SK-N-MC (cell line): Measurements from ENCODE around the gene ANKRD33.
A peak's percentile ranks its signal among the peaks of the same experiment; 100 is the strongest.

Source experiments
- DNase-seq: peaks from one replicate; pipeline ENCODE4 v3.0.0-alpha.2; 2011; ENCODE audit warnings: low read depth, low spot score
- H3K27ac ChIP-seq: fragments of 200-600 bp; sonication (generic); 2 replicates; pipeline ENCODE4 v1.5.1; 2016; ENCODE audit warnings: mixed run types
- H3K36me3 ChIP-seq: fragments of 200-600 bp; sonication (generic); 2 replicates; pipeline ENCODE4 v1.6.1; 2017; ENCODE audit warnings: antibody characterized with exemption, low read length, mixed read lengths; ENCODE audit not compliant: insufficient read depth
- H3K4me3 ChIP-seq: fragments of 200-600 bp; sonication (generic); 2 replicates; pipeline ENCODE4 v1.5.1; 2016
- H3K9ac ChIP-seq: fragments of 200-600 bp; sonication (generic); 2 replicates; pipeline ENCODE4 v1.8.0; 2017; ENCODE audit warnings: mixed run types, mixed read lengths; ENCODE audit not compliant: insufficient read length
- H3K9me3 ChIP-seq: fragments of 200-600 bp; sonication (generic); 2 replicates; pipeline ENCODE4 v1.6.1; 2017; ENCODE audit warnings: low read depth, mild to moderate bottlenecking, antibody characterized with exemption, low read length, moderate library complexity, mixed read lengths
- EZH2 ChIP-seq: fragments of 200-600 bp; sonication (generic); IDR thresholded peaks from one replicate; pipeline ENCODE4 v1.6.1; 2017; ENCODE audit warnings: antibody characterized with exemption
- FOXP2 ChIP-seq: optimal IDR thresholded peaks from 2 replicates; pipeline ENCODE3; 2011; ENCODE audit warnings: mild to moderate bottlenecking, moderate library complexity; ENCODE audit not compliant: insufficient read depth; ENCODE audit errors: extremely low read length, control extremely low read depth
- POLR2AphosphoS5 ChIP-seq: IDR thresholded peaks from 2 replicates; pipeline ENCODE4 v1.6.1; 2012; ENCODE audit warnings: mild to moderate bottlenecking, low read depth, low read length, borderline replicate concordance

ANKRD33 gene

DNA sequence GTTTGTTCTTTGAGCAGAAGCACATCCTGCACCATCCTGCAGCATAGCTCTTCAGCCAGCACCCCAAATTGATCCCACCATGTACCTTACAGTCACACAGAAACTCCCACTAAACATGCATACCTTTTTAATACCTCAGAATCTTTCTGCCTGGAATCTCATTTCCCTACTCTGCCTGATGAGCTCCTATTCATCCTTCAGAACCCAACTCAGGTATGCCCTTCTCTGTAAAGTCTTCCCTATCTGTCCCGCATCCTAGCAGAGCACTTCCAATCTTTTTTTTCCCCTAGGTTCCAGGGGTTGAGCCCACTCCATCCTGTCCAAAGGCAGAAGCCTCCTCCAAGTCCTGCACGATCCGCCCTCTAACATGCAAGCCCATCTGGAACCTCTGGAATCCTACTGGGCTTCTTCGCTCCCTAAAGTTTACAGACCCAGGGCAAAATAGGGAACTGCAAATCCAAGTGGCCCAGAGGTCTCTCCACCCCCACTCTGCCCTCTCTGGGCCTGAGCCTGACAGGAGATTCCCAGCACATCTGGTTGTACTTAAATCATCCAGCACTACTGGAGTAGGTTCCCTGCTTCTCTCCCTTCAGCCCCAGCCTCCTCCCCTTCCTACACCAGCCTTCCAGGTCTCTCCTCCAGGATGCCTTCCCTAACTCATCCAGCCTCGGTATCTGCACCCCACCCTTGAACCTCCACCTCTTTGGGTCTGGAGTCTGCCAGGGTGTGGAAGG, 35.3 kb upstream of the ANKRD33 start:
- no peaks in the 10 kb centered on the region for H3K36me3 ChIP-seq
- DNase-seq = no peak
- TF ChIP-seq POLR2AphosphoS5 = no peak
- no peak for TF ChIP-seq FOXP2
- TF ChIP-seq EZH2 = no peak
- no peaks in the 10 kb centered on the region for H3K9me3 ChIP-seq
- no peak overlapping the region for H3K4me3 ChIP-seq
- no peak overlapping the region for H3K27ac ChIP-seq
- no peak overlapping the region for H3K9ac ChIP-seq

DNA sequence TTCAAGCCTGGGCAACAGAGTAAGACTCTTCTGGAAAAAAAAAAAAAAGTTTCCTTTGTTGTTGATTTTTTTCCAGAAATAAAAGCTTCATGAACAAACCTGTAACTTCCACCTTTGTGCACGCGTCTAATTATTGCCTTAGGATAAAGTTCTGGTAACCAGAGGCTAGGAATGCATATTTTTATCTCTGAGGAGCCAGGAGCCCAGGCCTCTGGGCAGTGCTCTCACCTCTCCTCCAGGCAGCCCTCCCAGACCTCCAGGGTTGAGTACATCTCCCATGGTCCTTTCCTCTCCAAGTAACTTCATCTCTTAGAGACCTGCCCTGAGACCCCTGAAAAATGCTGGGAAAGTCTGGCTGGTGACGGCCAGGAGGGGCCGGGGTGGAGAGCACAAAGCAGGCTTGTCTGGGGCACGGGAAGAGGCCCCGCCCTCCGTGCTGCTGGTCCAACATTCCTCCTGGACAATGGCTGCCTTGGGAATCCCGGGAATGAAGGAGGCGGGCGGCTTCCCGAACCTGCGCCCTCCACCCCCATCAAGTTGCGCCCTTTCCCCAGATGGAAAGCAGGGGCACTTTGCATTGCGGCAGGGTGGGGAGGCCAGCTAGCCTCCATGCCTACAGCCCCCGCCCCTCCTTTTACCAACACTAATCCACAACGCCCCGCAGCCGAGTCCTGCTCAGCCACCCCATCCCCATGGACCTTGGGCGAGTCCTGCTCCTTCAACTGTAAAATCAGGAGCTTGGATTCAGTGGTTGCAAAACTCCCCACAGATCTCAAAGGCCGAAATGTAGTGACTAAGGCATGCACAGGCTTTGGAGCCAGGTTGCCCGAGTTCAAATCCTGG, 32.1 kb upstream of the ANKRD33 start:
- H3K27ac ChIP-seq = no peak overlapping the region
- TF ChIP-seq EZH2 = no peak
- TF ChIP-seq FOXP2 = no peak
- TF ChIP-seq POLR2AphosphoS5 = no peak
- no peaks in the 10 kb centered on the region for H3K9me3 ChIP-seq
- DNase-seq = no peak
- H3K9ac ChIP-seq = no peak overlapping the region
- no peaks in the 10 kb centered on the region for H3K36me3 ChIP-seq
- no peak overlapping the region for H3K4me3 ChIP-seq

DNA sequence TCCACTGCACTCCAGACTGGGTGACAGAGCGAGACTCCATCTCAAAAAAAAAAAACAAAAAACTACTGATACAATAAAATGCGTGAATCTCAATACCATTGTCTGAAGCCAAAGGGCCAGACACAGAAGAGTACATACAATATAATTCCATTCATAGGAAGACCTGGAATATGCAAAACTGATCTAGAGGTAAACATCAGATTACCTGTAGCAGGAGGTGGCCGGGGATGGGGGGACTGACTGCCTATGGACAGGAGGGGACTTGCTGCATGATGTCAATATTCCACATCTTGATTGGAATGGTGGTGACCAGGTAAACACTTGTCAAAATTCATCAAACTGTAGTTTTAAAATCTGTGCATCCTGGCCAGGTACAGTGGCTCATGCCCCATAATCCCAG, 26.9 kb upstream of the ANKRD33 start:
- DNase-seq = no peak
- Histone ChIP-seq H3K27ac (no peak overlapping the region), H3K9me3 (no peaks in the 10 kb centered on the region), H3K4me3 (no peak overlapping the region), H3K36me3 (no peaks in the 10 kb centered on the region), H3K9ac (no peak overlapping the region)
- no peak for TF ChIP-seq POLR2AphosphoS5
- TF ChIP-seq EZH2 = no peak
- no peak for TF ChIP-seq FOXP2

DNA sequence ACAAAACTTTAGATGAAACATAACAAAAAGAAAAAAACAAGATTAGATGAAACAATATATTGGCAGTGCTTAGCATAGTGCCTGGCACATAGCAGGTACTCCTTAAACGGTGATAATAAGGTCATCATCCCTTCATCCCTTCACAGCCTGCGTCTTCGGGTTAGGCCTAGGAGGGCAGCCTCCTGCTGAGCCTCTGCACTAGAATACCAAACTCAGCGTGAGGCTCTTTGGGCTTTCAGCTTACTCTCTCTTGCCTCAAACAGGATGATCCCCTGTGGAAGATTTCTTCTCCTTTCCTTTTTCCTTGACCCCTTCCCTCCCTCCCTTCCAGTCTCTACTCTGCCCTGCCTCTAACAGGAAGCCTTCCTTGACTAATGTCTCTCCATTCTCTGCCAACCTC, 25.0 kb upstream of the ANKRD33 start:
- DNase-seq = no peak
- 0 out of 2 replicates have a peak overlapping the region, but pooled peaks have one; percentile 7 for H3K27ac ChIP-seq
- H3K9ac ChIP-seq = no peak overlapping the region
- H3K9me3 ChIP-seq = no peaks in the 10 kb centered on the region
- no peaks in the 10 kb centered on the region for H3K36me3 ChIP-seq
- TF ChIP-seq EZH2 = no peak
- TF ChIP-seq POLR2AphosphoS5 = no peak
- TF ChIP-seq FOXP2 = no peak
- no peak overlapping the region for H3K4me3 ChIP-seq

DNA sequence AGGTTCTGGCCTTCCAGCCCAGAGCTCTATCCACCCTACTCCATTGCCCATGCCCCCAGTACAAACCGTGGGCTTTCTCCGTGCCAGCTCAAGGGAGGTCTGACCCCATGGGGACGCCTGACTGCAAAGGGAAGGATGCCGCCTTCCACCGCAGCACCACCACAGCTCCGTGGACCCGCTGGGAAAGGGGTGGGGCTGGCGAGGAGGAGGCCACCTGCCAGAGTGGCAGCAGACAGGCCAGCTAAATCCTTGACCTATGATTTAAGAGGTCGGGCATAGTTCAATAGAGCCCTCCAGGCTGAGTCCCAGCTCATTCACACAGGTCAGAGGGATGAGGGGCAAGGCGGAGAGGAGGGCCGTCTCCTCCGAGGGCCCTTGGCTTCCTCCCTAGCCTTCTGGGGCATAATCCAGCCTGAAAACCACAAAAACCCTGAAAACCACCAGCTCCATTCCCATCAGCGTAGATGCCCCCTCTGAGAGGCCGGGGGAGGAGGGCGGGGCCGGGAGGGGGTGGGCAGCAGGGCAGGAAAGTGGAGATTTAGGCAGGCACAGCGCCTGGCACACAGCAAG, 24.5 kb upstream of the ANKRD33 start:
- no peak overlapping the region for H3K27ac ChIP-seq
- no peak overlapping the region for H3K4me3 ChIP-seq
- TF ChIP-seq POLR2AphosphoS5 = no peak
- TF ChIP-seq EZH2 = no peak
- TF ChIP-seq FOXP2 = no peak
- no peaks in the 10 kb centered on the region for H3K36me3 ChIP-seq
- no peaks in the 10 kb centered on the region for H3K9me3 ChIP-seq
- no peak overlapping the region for H3K9ac ChIP-seq
- DNase-seq = no peak

DNA sequence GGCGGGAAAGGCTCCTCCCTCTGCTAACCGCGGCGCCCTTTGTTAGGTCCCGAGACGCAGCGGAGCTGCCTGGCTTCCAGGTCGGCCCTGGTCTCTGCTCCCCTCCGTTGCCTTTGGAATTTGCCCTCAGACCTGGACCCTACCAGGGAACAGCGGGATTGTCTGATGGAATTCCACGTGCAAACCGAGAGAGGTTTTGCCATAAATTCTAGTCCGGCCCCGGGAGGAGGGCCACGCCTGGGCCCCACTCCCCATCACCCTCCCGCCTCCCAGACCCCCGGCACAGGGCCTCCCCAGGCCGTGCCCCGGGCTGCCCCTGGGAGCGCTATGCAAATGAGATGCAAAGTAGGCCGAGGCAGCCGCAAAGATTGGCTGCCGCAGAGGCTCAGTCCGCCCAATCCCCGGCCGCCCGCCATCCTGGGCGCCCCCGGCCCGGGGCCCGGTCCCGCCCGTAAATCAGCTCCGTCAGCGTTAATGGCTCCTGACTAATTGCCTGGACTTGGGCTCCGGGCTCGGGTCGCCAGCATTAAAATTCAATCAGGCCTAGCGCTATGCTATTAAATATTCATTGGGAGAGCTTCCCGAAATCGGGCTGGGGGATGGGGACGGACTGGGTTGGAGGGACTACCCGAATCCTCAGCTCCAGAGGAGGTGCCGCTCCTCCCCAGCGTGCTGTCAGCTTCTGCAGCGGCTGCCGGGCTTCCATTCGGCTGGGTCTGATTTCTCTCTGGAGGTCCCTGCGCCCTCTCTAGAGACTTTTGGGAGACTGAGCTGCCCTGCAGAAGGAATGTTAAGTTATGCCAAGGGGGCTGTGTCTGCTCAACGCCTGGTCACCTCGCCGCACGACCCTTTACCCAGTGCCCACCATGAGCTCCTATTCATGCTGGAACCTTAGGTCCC, 23.7 kb upstream of the ANKRD33 start:
- H3K9ac ChIP-seq = no peak overlapping the region
- peak overlapping the region; percentile 47 for H3K4me3 ChIP-seq
- DNase-seq = no peak
- H3K36me3 ChIP-seq = no peaks in the 10 kb centered on the region
- TF ChIP-seq POLR2AphosphoS5 (no peak; the same call in 1 of the 2 replicates), EZH2 (no peak), FOXP2 (no peak)
- H3K27ac ChIP-seq = no peak overlapping the region
- H3K9me3 ChIP-seq = no peaks in the 10 kb centered on the region

DNA sequence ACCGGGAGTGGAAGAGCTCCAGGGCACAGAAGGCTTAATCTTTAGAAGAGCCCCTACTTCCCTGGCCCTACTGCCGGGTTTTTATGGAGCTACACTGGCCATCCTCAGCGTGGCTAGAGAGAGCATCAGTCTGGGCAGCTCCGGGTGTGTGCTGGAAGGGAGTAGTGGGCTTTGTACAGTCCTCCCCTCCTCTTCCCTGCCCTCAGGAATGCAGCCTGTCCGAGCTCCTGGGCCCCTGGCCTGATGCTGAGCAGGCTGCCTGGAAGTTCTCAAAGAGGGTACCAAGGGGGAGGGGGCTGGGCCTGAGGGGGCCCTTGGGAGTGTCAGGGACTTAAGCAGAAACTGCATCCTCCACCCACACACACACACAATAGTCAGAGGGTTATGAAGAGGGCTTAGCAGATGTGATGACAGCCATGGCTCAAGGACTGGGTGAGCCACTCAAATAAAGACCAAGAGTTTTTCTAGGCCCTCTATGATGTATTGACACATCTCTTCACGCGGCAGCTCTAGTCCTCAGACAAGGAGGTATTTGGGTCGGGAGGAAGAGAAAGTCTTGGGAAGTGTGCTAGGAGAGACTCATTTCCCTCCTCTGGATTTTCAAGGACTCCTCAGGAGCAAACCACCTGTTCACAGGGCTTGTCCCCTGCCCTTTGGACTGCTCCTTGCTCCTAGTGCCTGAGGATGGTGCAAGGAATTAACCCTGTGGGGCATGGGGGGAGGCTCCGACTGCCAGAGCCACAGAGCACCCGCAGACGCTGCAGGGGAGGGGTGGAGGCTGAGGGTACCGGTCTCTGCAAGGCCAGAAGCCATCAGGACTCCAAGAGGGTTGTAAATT, 22.9 kb upstream of the ANKRD33 start:
- no peak for DNase-seq
- TF ChIP-seq FOXP2 (no peak), EZH2 (no peak), POLR2AphosphoS5 (no peak)
- no peaks in the 10 kb centered on the region for H3K36me3 ChIP-seq
- H3K9me3 ChIP-seq = no peaks in the 10 kb centered on the region
- H3K9ac ChIP-seq = no peak overlapping the region
- peak overlapping the region; percentile 47 for H3K4me3 ChIP-seq
- H3K27ac ChIP-seq = no peak overlapping the region
